Measurements from ENCODE around the gene MROH9. TPM values are rescaled to one million over a fixed set of nuclear protein-coding genes. Genes with fewer than 3 reads are reported as not detected.

The MROH9 gene
- polyA plus RNA-seq, 3 donors: not detected

- Histone ChIP-seq H3K4me1 (ENCODE audit: control insufficient read depth in 1 of 2, insufficient read depth in 2 of 2, low read length in 2 of 2) (no peaks in the 10 kb centered on the region), H3K9ac (ENCODE audit: insufficient read depth, low read length, poor library complexity, severe bottlenecking) (no peak overlapping the region), H3K9me3 (replicated peaks in 1 of 2; ENCODE audit: control insufficient read depth in 1 of 2, insufficient read depth in 1 of 2, low read length in 2 of 2) (no peaks in the 10 kb centered on the region), H3K79me2 (ENCODE audit: insufficient read depth, low read length) (no peaks in the 10 kb centered on the region), H4K20me1 (ENCODE audit: insufficient read depth, low read length) (no peaks in the 10 kb centered on the region), H3K27me3 (ENCODE audit: control insufficient read depth in 2 of 2, insufficient read depth in 2 of 2, low read length in 2 of 2) (no peaks in the 10 kb centered on the region), H3K36me3 (replicated peaks in 1 of 2; ENCODE audit: control insufficient read depth in 1 of 2, insufficient read depth in 2 of 2, low read length in 2 of 2) (no peaks in the 10 kb centered on the region), H3K27ac (ENCODE audit: low read depth in 1 of 2, low read length in 2 of 2) (no peak overlapping the region), H2AFZ (ENCODE audit: insufficient read depth, low read depth, low read length, poor library complexity, severe bottlenecking) (no peak overlapping the region), H3K4me2 (replicated peaks; ENCODE audit: extremely low read depth, low read length, poor library complexity, severe bottlenecking) (no peak overlapping the region), H3K4me3 (replicated peaks in 1 of 3; ENCODE audit: low read depth in 2 of 3, low read length in 3 of 3) (no peak overlapping the region)
- H3K9me3 Mint-ChIP-seq: peaks cover 0 to 1% (median 0%) of the 10 kb centered on the region in 7 donors
- H3K4me3 Mint-ChIP-seq: no peak overlapping the region
- WGBS (ENCODE audit: insufficient coverage): no CpG with 5 or more reads among the region's 3 CpGs
- intact Hi-C loops (cut with micrococcal nuclease): no loop called here
- TF ChIP-seq, protein P1, sequence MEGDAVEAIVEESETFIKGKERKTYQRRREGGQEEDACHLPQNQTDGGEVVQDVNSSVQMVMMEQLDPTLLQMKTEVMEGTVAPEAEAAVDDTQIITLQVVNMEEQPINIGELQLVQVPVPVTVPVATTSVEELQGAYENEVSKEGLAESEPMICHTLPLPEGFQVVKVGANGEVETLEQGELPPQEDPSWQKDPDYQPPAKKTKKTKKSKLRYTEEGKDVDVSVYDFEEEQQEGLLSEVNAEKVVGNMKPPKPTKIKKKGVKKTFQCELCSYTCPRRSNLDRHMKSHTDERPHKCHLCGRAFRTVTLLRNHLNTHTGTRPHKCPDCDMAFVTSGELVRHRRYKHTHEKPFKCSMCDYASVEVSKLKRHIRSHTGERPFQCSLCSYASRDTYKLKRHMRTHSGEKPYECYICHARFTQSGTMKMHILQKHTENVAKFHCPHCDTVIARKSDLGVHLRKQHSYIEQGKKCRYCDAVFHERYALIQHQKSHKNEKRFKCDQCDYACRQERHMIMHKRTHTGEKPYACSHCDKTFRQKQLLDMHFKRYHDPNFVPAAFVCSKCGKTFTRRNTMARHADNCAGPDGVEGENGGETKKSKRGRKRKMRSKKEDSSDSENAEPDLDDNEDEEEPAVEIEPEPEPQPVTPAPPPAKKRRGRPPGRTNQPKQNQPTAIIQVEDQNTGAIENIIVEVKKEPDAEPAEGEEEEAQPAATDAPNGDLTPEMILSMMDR (IDR thresholded peaks at IDR 0.05): no peak
- DNase-seq: no peak
- H3K27me3 Mint-ChIP-seq (ENCODE audit: low read depth in 3 of 3): peaks cover 0 to 3% (median 0%) of the 10 kb centered on the region in 3 donors
- H3K36me3 Mint-ChIP-seq: no peaks in the 10 kb centered on the region
- no peak overlapping the region for H3K27ac Mint-ChIP-seq
- H3K4me1 Mint-ChIP-seq: no peaks in the 10 kb centered on the region
Measured at GRCh38 chr1:170886460-170886859, 48.9 kb upstream of the MROH9 start.

DNA sequence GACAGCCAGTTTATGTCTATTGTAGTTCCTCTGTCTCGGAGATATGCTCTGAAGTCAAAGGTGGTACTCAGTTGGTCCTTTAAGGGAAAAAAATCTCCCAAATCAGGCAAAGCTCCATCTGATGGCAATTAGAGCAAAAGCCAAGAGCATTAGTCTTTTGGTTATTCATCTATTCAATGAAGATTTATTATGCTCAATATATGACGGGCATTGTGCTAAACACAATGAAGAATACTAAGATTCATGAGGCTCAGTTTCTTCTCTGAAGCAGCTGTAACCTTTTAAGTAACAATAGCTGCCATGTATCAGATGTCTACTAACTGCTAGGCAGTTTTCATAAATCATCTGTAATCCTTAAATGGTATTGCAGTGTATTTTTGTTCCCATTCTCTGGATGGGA is 47.6 kb upstream of the MROH9 start:
- Histone ChIP-seq H3K27me3 (ENCODE audit: control insufficient read depth in 2 of 2, insufficient read depth in 2 of 2, low read length in 2 of 2) (no peaks in the 10 kb centered on the region), H2AFZ (ENCODE audit: insufficient read depth, low read depth, low read length, poor library complexity, severe bottlenecking) (no peak overlapping the region), H3K36me3 (replicated peaks in 1 of 2; ENCODE audit: control insufficient read depth in 1 of 2, insufficient read depth in 2 of 2, low read length in 2 of 2) (no peaks in the 10 kb centered on the region), H3K9me3 (replicated peaks in 1 of 2; ENCODE audit: control insufficient read depth in 1 of 2, insufficient read depth in 1 of 2, low read length in 2 of 2) (no peaks in the 10 kb centered on the region), H3K4me3 (replicated peaks in 1 of 3; ENCODE audit: low read depth in 2 of 3, low read length in 3 of 3) (no peak overlapping the region), H3K27ac (ENCODE audit: low read depth in 1 of 2, low read length in 2 of 2) (no peak overlapping the region), H3K79me2 (ENCODE audit: insufficient read depth, low read length) (no peaks in the 10 kb centered on the region), H3K9ac (ENCODE audit: insufficient read depth, low read length, poor library complexity, severe bottlenecking) (no peak overlapping the region), H3K4me1 (ENCODE audit: control insufficient read depth in 1 of 2, insufficient read depth in 2 of 2, low read length in 2 of 2) (no peaks in the 10 kb centered on the region), H3K4me2 (replicated peaks; ENCODE audit: extremely low read depth, low read length, poor library complexity, severe bottlenecking) (no peak overlapping the region), H4K20me1 (ENCODE audit: insufficient read depth, low read length) (no peaks in the 10 kb centered on the region)
- Mint-ChIP-seq H3K4me1 (no peaks in the 10 kb centered on the region), H3K27ac (no peak overlapping the region), H3K27me3 (ENCODE audit: low read depth in 3 of 3) (peaks cover 0 to 1% (median 0%) of the 10 kb centered on the region in 3 donors), H3K9me3 (peaks cover 0 to 1% (median 0%) of the 10 kb centered on the region in 7 donors), H3K36me3 (no peaks in the 10 kb centered on the region), H3K4me3 (no peak overlapping the region)
- WGBS (ENCODE audit: insufficient coverage): 100% methylated on average over 1 of the region's 2 CpGs
- TF ChIP-seq, protein P1 (IDR thresholded peaks at IDR 0.05): no peak
- intact Hi-C loops (cut with micrococcal nuclease): no loop called here
- DNase-seq: no peak
